Naive thymus-derived CD4-positive, alpha-beta T cell (primary cell): ENCODE measurements around the gene UBALD1. TPM values are rescaled to one million over a fixed set of nuclear protein-coding genes. Genes with fewer than 3 reads are reported as not detected.
A peak's percentile ranks its signal among the peaks of the same experiment; 100 is the strongest.

ENCODE experiments used
- ATAC-seq: fragments of 150-1000 bp; cut with Tn5 transposase; 2 replicates; pipeline ENCODE4 v1.10.0; 2021; ENCODE audit warnings: mild to moderate bottlenecking, moderate library complexity
- CTCF ChIA-PET: fragments of 350-600 bp; sonication (Branson Sonifier 250); formaldehyde crosslinking; loops from one replicate; lab custom pipeline; 2021; ENCODE audit warnings: antibody characterized with exemption; lab: Charles Lee
- POLR2A ChIA-PET: fragments of 350-600 bp; sonication (Branson Sonifier 250); formaldehyde crosslinking; loops from one replicate; lab custom pipeline; 2021; ENCODE audit warnings: antibody characterized with exemption, inconsistent platforms; lab: Charles Lee
- DNase-seq, 9 donors: peaks; one replicate each; pipeline versions ENCODE4 v3.0.0 to v3.0.0-alpha.2; 2020 to 2022; ENCODE audit warnings: mixed read lengths in 1 of 9
- H3K27ac ChIP-seq: one replicate; pipeline ENCODE4 v1.7.0; 2013; ENCODE audit warnings: mild to moderate bottlenecking, low read depth, low read length, moderate library complexity
- H3K27me3 ChIP-seq, 2 donors: one replicate each; pipeline ENCODE4 v1.7.0; 2013; ENCODE audit warnings: low read length in 2 of 2, mild to moderate bottlenecking in 2 of 2, moderate library complexity in 2 of 2; ENCODE audit not compliant: control insufficient read depth in 2 of 2, insufficient read depth in 2 of 2
- H3K36me3 ChIP-seq, 3 experiments: 1 replicate in 2 of 3; 2 replicates in 1 of 3; pipeline ENCODE4 v1.7.0; 2013; ENCODE audit warnings: low read length in 3 of 3, mild to moderate bottlenecking in 3 of 3, moderate library complexity in 1 of 3; ENCODE audit not compliant: insufficient read depth in 3 of 3, control insufficient read depth in 2 of 3
- H3K4me1 ChIP-seq, 2 donors: one replicate each; pipeline ENCODE4 v1.7.0; 2013; ENCODE audit warnings: low read length in 2 of 2, mild to moderate bottlenecking in 2 of 2, moderate library complexity in 1 of 2; ENCODE audit not compliant: control insufficient read depth in 2 of 2, insufficient read depth in 2 of 2
- H3K4me3 ChIP-seq: 2 replicates; pipeline ENCODE4 v1.7.0; 2013; ENCODE audit warnings: mild to moderate bottlenecking, low read length
- H3K9me3 ChIP-seq, 3 experiments: 1 replicate in 2 of 3; 2 replicates in 1 of 3; pipeline ENCODE4 v1.7.0; 2013; ENCODE audit warnings: low read length in 3 of 3; ENCODE audit not compliant: control insufficient read depth in 2 of 3
- H3K27ac Mint-ChIP-seq, 9 donors: one replicate each; pipeline ENCODE4 v1.8.0; 2020 to 2022; ENCODE audit warnings: mixed read lengths in 9 of 9, mild to moderate bottlenecking in 8 of 9, moderate library complexity in 5 of 9, inconsistent platforms in 2 of 9
- H3K27me3 Mint-ChIP-seq, 5 donors: one replicate each; pipeline ENCODE4 v1.8.0; 2021 to 2022; ENCODE audit warnings: mixed read lengths in 5 of 5, mild to moderate bottlenecking in 1 of 5
- H3K36me3 Mint-ChIP-seq, 5 donors: one replicate each; pipeline ENCODE4 v1.8.0; 2020 to 2022; ENCODE audit warnings: mixed read lengths in 5 of 5, mild to moderate bottlenecking in 3 of 5, inconsistent platforms in 1 of 5
- H3K4me1 Mint-ChIP-seq, 7 donors: one replicate each; pipeline ENCODE4 v1.8.0; 2020 to 2022; ENCODE audit warnings: mixed read lengths in 7 of 7, mild to moderate bottlenecking in 3 of 7, inconsistent platforms in 1 of 7
- H3K4me3 Mint-ChIP-seq, 10 donors: one replicate each; pipeline ENCODE4 v1.8.0; 2020 to 2022; ENCODE audit warnings: mild to moderate bottlenecking in 10 of 10, mixed read lengths in 10 of 10, moderate library complexity in 6 of 10, inconsistent platforms in 2 of 10
- H3K9me3 Mint-ChIP-seq, 11 donors: one replicate each; pipeline ENCODE4 v1.8.0; 2020 to 2022; ENCODE audit warnings: mixed read lengths in 11 of 11, mild to moderate bottlenecking in 4 of 11, inconsistent platforms in 1 of 11, moderate library complexity in 1 of 11
- intact Hi-C, 2 donors: fragments of 100-400 bp; cut with micrococcal nuclease; formaldehyde crosslinking; loops; one replicate each; pipeline ENCODE4 v1.15.1; 2023
- polyA plus RNA-seq, 2 donors: library from polyadenylated mRNA; unstranded; fragments of 300-500 nt; fragmentation: Illumina TruSeq; gene quantifications; one replicate each; pipeline ENCODE4 v1.2.3, GENCODE V29; 2021
- total RNA-seq, 6 experiments: library from RNA in 5 of 6; stranded (reverse) in 5 of 6; gene quantifications; 1 replicate in 5 of 6; 2 replicates in 1 of 6; pipeline ENCODE4 v1.2.3 and lab custom pipeline; 2021 to 2026

Gene UBALD1
- total and polyA plus RNA-seq, 7 experiments from 2014 or later: 1.6 to 36.5 (median 24.2) TPM

DNA sequence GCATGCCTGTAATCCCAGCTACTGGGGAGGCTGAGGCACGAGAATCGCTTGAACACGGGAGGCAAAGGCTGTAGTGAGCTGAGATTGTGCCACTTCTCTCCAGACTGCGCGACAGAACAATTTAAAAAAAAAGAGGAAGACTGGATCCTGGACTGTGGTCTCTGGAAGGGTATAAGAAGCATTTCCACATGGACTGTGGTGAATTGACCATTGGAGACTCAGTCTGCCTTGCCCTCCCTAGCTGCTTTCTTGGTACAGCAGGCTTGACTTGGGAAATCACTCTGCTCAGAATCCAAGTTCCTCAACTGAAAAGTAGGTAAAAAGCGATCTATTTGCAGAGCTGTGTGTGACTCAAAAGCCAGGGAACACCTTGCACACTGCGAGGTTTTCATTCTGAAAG lies 8.9 kb upstream of the UBALD1 start:
- peak overlapping the region; percentile 72 for H3K4me3 ChIP-seq
- no peaks in the 10 kb centered on the region for H3K27me3 Mint-ChIP-seq
- no peak for DNase-seq
- no peak for ATAC-seq
- H3K36me3 Mint-ChIP-seq: peaks cover 0 to 7% (median 0%) of the 10 kb centered on the region in 5 donors
- no peaks in the 10 kb centered on the region for H3K9me3 ChIP-seq
- ChIA-PET CTCF (interaction anchor here (0.7 to 1.6 kb wide), 13 partner anchors 8 to 1529 kb away, joined by 3 to 7 read pairs (median 4); partner anchors contain the start of genes ANKS3, DNAAF8 and NUDT16L1), POLR2A (interaction anchor here (0.9 to 4.2 kb wide), 14 partner anchors 7 to 350 kb away, joined by 3 to 28 read pairs (median 4); partner anchors contain the start of genes ANKS3, DNAAF8, NUDT16L1 and TFAP4)
- peaks cover 20 to 40% (median 35%) of the 10 kb centered on the region in 7 donors for H3K4me1 Mint-ChIP-seq
- peak overlapping the region; percentile 83 for H3K27ac ChIP-seq
- H3K27me3 ChIP-seq: no peaks in the 10 kb centered on the region
- H3K27ac Mint-ChIP-seq: peak overlapping the region in 8 of 9 donors; percentile 20 to 98 (median 96)
- intact Hi-C loops: loop anchor here in 1 of 2 donors (5.0 kb wide), 1 partner anchor 116 kb away; no protein-coding TSS in a partner anchor
- H3K4me3 Mint-ChIP-seq: peak overlapping the region in 9 of 10 donors; percentile 88 to 99 (median 94)
- H3K9me3 Mint-ChIP-seq: no peaks in the 10 kb centered on the region
- no peaks in the 10 kb centered on the region for H3K36me3 ChIP-seq
- H3K4me1 ChIP-seq: peaks cover 18 to 21% of the 10 kb centered on the region in 2 donors

DNA sequence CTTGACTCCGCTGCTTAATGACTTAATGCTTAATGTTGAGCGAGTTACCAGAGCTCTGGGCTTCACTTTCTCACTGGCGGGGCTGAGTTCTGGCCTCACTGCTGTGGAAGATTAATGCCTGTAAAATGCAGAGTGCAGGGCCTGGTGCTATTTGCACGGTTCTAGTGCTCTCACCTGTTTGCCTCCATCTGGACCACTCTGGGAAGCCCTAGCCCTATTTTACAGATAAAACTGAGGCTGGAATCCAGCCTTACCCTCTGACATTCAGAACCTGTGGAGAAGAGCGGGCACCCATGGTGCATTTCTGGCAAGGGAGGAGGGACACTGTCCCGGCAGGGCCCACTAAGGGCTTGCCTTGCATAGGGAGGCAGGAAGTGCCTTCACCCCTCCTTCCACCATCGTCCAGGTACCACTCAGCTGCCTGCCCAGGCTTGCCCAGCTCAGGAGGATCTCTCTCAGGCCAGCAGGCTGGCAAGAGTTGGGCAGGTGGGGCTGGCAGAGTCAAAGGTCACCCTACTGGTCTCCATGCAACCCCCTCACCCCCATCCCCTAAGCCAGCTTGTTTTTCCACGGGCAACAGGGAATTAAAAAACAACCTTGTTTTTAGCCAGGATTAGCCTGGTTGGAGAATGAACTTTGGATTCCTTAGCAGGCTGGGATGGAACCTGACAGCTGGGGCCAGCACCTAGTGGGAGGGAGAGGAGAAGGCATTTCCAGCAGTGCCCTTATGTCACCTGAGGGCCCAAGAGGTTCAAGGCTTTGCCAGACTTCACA lies 4.1 kb upstream of the UBALD1 start:
- intact Hi-C loops: loop anchor here (5.0 to 10.0 kb wide), 2 partner anchors 476 to 1737 kb away; partner anchors contain the start of genes EEF2KMT (in 1 of the 2) and FLYWCH2 (in 1 of the 2)
- H3K4me3 Mint-ChIP-seq: peak overlapping the region in 5 of 10 donors; percentile 6 to 98 (median 31)
- ChIA-PET POLR2A (interaction anchor here (1.1 kb wide), 1 partner anchor 46 kb away, joined by 3 read pairs; no protein-coding TSS in a partner anchor), CTCF (interaction anchor here (0.6 to 0.8 kb wide), 2 partner anchors 16 to 59 kb away, joined by 3 read pairs; no protein-coding TSS in a partner anchor)
- H3K4me3 ChIP-seq: no peak overlapping the region
- H3K4me1 ChIP-seq: peaks cover 20 to 28% of the 10 kb centered on the region in 2 donors
- no peak for ATAC-seq
- H3K9me3 Mint-ChIP-seq: no peaks in the 10 kb centered on the region
- H3K36me3 ChIP-seq: peaks cover 0 to 5% (median 0%) of the 10 kb centered on the region in 3 experiments
- H3K27ac Mint-ChIP-seq: peak overlapping the region in 5 of 9 donors; percentile 32 to 99 (median 53)
- peak overlapping the region; percentile 35 for H3K27ac ChIP-seq
- peaks cover under 1 to 34% (median 18%) of the 10 kb centered on the region in 7 donors for H3K4me1 Mint-ChIP-seq
- no peaks in the 10 kb centered on the region for H3K9me3 ChIP-seq
- H3K27me3 Mint-ChIP-seq: no peaks in the 10 kb centered on the region
- peaks cover 0 to 3% (median 0%) of the 10 kb centered on the region in 5 donors for H3K36me3 Mint-ChIP-seq
- no peak for DNase-seq
- H3K27me3 ChIP-seq: no peaks in the 10 kb centered on the region

GRCh38 chr16:4617880-4618279 lies 3.2 kb upstream of the UBALD1 start:
- DNase-seq: no peak
- H3K9me3 Mint-ChIP-seq: no peaks in the 10 kb centered on the region
- Histone ChIP-seq H3K4me1 (peaks cover 28 to 35% of the 10 kb centered on the region in 2 donors), H3K9me3 (no peaks in the 10 kb centered on the region), H3K4me3 (no peak overlapping the region), H3K27ac (peak overlapping the region; percentile 35), H3K27me3 (no peaks in the 10 kb centered on the region), H3K36me3 (peaks cover 0 to 5% (median 0%) of the 10 kb centered on the region in 3 experiments)
- peak overlapping the region in 7 of 10 donors; percentile 25 to 98 (median 95) for H3K4me3 Mint-ChIP-seq
- no peak for ATAC-seq
- peak overlapping the region in 7 of 9 donors; percentile 52 to 99 (median 98) for H3K27ac Mint-ChIP-seq
- H3K36me3 Mint-ChIP-seq: peaks cover 0 to 3% (median 0%) of the 10 kb centered on the region in 5 donors
- H3K4me1 Mint-ChIP-seq: peaks cover 3 to 41% (median 23%) of the 10 kb centered on the region in 7 donors
- H3K27me3 Mint-ChIP-seq: no peaks in the 10 kb centered on the region
- CTCF ChIA-PET: interaction anchor here (0.6 to 0.8 kb wide), 3 partner anchors 17 to 146 kb away, joined by 3 read pairs; no protein-coding TSS in a partner anchor
- intact Hi-C loops: loop anchor here (2.0 to 10.0 kb wide), 7 partner anchors 47 to 1736 kb away; partner anchors contain the start of genes DNAJA3 (in 1 of the 2), EEF2KMT (in 1 of the 2), FLYWCH2 (in 1 of the 2) and PAM16 (in 1 of the 2)
- POLR2A ChIA-PET: interaction anchor here (0.7 to 2.8 kb wide), 3 partner anchors 7 to 64 kb away, joined by 3 to 28 read pairs (median 3); partner anchors contain the start of gene MGRN1

- H3K4me1 ChIP-seq: peaks cover 28 to 37% of the 10 kb centered on the region in 2 donors
- H3K36me3 ChIP-seq: peaks cover 0 to 5% (median 0%) of the 10 kb centered on the region in 3 experiments
- Mint-ChIP-seq H3K4me3 (peak overlapping the region; percentile 94 to 99 (median 98)), H3K27ac (peak overlapping the region; percentile 96 to 100 (median 99)), H3K36me3 (peaks cover 0 to 3% (median 0%) of the 10 kb centered on the region in 5 donors), H3K27me3 (no peaks in the 10 kb centered on the region), H3K4me1 (peaks cover 8 to 43% (median 24%) of the 10 kb centered on the region in 7 donors), H3K9me3 (no peaks in the 10 kb centered on the region)
- peak overlapping the region; percentile 95 for H3K4me3 ChIP-seq
- H3K27me3 ChIP-seq: no peaks in the 10 kb centered on the region
- POLR2A ChIA-PET: interaction anchor here (0.6 to 3.0 kb wide), 21 partner anchors 9 to 458 kb away, joined by 3 to 28 read pairs (median 4); partner anchors contain the start of genes ANKS3, CDIP1, DNAAF8 and HMOX2
- peak; percentile 94 for ATAC-seq
- H3K27ac ChIP-seq: peak overlapping the region; percentile 98
- peak; percentile 93 to 100 (median 98) for DNase-seq
- no peaks in the 10 kb centered on the region for H3K9me3 ChIP-seq
- intact Hi-C loops: loop anchor here (1.0 to 10.0 kb wide), 23 partner anchors 8 to 1734 kb away; partner anchors contain the start of genes ANKS3 (in 2 of the 2), CDIP1 (in 2 of the 2), DNAAF8 (in 2 of the 2) and DNAJA3 (in 2 of the 2)
- CTCF ChIA-PET: interaction anchor here (0.6 to 1.4 kb wide), 8 partner anchors 8 to 340 kb away, joined by 3 to 7 read pairs (median 3); partner anchors contain the start of genes ANKS3, DNAAF8 and MGRN1
These were observed 1.5 kb upstream of the UBALD1 start for GRCh38 chr16:4616047-4616811.

- H3K36me3 Mint-ChIP-seq: peaks cover 0 to 3% (median 0%) of the 10 kb centered on the region in 5 donors
- intact Hi-C loops: loop anchor here (1.0 to 10.0 kb wide), 24 partner anchors 9 to 1733 kb away; partner anchors contain the start of genes ANKS3 (in 2 of the 2), CDIP1 (in 2 of the 2), DNAAF8 (in 2 of the 2) and DNAJA3 (in 2 of the 2)
- peaks cover 28 to 37% of the 10 kb centered on the region in 2 donors for H3K4me1 ChIP-seq
These were observed 827 bp upstream of the UBALD1 start for GRCh38 chr16:4615384-4616046.

More at GRCh38 chr16:4615384-4616046, 827 bp upstream of the UBALD1 start:
- ChIA-PET POLR2A (interaction anchor here (0.6 to 3.0 kb wide), 18 partner anchors 10 to 1402 kb away, joined by 3 to 28 read pairs (median 4); partner anchors contain the start of genes ANKS3, CDIP1, DNAAF8 and HMOX2), CTCF (interaction anchor here (0.6 to 1.4 kb wide), 5 partner anchors 9 to 341 kb away, joined by 3 to 7 read pairs (median 3); partner anchors contain the start of genes ANKS3, DNAAF8 and MGRN1)
- peaks cover 10 to 43% (median 24%) of the 10 kb centered on the region in 7 donors for H3K4me1 Mint-ChIP-seq
- ATAC-seq: peak; percentile 25
- H3K9me3 ChIP-seq: no peaks in the 10 kb centered on the region
- H3K4me3 Mint-ChIP-seq: peak overlapping the region; percentile 94 to 99 (median 98)
- H3K4me3 ChIP-seq: peak overlapping the region; percentile 81
- DNase-seq: peak in 6 of 9 donors; percentile 8 to 34 (median 14)
- H3K9me3 Mint-ChIP-seq: no peaks in the 10 kb centered on the region
- no peaks in the 10 kb centered on the region for H3K27me3 ChIP-seq
- no peaks in the 10 kb centered on the region for H3K27me3 Mint-ChIP-seq
- peak overlapping the region; percentile 98 for H3K27ac ChIP-seq
- peaks cover 0 to 5% (median 0%) of the 10 kb centered on the region in 3 experiments for H3K36me3 ChIP-seq
- peak overlapping the region; percentile 96 to 100 (median 99) for H3K27ac Mint-ChIP-seq
